OCI-LY3 (cell line): Measurements from ENCODE around the gene MTOR.

Experiments
- H2AFZ ChIP-seq: fragments of 200-600, 300-600 bp; shearing (Covaris generic); 2 replicates; pipeline ENCODE4 v1.6.0; 2014; ENCODE audit warnings: antibody characterized with exemption, low read depth, low read length
- H3K27ac ChIP-seq: fragments of 200-600, 300-600 bp; sonication (generic); 2 replicates; pipeline ENCODE4 v1.5.1; 2014; ENCODE audit warnings: mild to moderate bottlenecking, low read length, moderate library complexity, mixed read lengths
- H3K27me3 ChIP-seq: fragments of 200-600, 300-600 bp; sonication (generic); 2 replicates; pipeline ENCODE4 v1.6.1; 2014; ENCODE audit warnings: low read depth, low read length, mixed read lengths
- H3K36me3 ChIP-seq: fragments of 200-600, 300-600 bp; sonication (generic); replicated peaks from 2 replicates; pipeline ENCODE3; 2014; ENCODE audit warnings: low read depth, low read length, mixed read lengths
- H3K4me1 ChIP-seq: fragments of 300-600, 200-600 bp; sonication (generic); 2 replicates; pipeline ENCODE4 v1.6.1; 2014; ENCODE audit warnings: low read length, mixed read lengths
- H3K4me2 ChIP-seq: fragments of 200-600, 300-600 bp; sonication (generic); 2 replicates; pipeline ENCODE4 v1.6.1; 2014; ENCODE audit warnings: low read length, mixed read lengths
- H3K4me3 ChIP-seq: fragments of 300-600, 200-600 bp; sonication (generic); 2 replicates; pipeline ENCODE4 v1.5.1; 2014; ENCODE audit warnings: antibody characterized with exemption, mild to moderate bottlenecking, low read length, moderate library complexity
- H3K79me2 ChIP-seq: fragments of 300-600, 200-600 bp; shearing (Covaris generic); 2 replicates; pipeline ENCODE4 v1.6.1; 2014; ENCODE audit warnings: mild to moderate bottlenecking, low read length, mixed read lengths
- H3K9ac ChIP-seq: fragments of 300-600, 200-600 bp; shearing (Covaris generic); 2 replicates; pipeline ENCODE4 v1.6.0; 2014; ENCODE audit warnings: mild to moderate bottlenecking, low read length, moderate library complexity
- H3K9me3 ChIP-seq: fragments of 200-600, 300-600 bp; shearing (Covaris generic); 2 replicates; pipeline ENCODE4 v1.6.1; 2014; ENCODE audit warnings: low read length, mixed read lengths; ENCODE audit not compliant: insufficient read depth
- H4K20me1 ChIP-seq: fragments of 200-600, 300-600 bp; sonication (generic); 2 replicates; pipeline ENCODE4 v1.6.1; 2016; ENCODE audit warnings: low read length, mixed read lengths; ENCODE audit not compliant: insufficient read depth
- EZH2phosphoT487 ChIP-seq: fragments of 200-600 bp; shearing (Covaris generic); IDR thresholded peaks from 2 replicates; pipeline ENCODE4 v1.6.1; 2018; ENCODE audit warnings: antibody characterized with exemption, mixed run types, low read depth
- TF ChIP-seq, protein P1 (sequence below): fragments of 200-600, 300-600 bp; sonication (generic); IDR thresholded peaks from 2 replicates; pipeline ENCODE4 v1.5.1; 2014; ENCODE audit warnings: antibody characterized with exemption, low read length, low read depth

Gene MTOR

GRCh38 chr1:11158291-11158690 lies 104.1 kb downstream of the MTOR start:
- TF ChIP-seq, protein P1, sequence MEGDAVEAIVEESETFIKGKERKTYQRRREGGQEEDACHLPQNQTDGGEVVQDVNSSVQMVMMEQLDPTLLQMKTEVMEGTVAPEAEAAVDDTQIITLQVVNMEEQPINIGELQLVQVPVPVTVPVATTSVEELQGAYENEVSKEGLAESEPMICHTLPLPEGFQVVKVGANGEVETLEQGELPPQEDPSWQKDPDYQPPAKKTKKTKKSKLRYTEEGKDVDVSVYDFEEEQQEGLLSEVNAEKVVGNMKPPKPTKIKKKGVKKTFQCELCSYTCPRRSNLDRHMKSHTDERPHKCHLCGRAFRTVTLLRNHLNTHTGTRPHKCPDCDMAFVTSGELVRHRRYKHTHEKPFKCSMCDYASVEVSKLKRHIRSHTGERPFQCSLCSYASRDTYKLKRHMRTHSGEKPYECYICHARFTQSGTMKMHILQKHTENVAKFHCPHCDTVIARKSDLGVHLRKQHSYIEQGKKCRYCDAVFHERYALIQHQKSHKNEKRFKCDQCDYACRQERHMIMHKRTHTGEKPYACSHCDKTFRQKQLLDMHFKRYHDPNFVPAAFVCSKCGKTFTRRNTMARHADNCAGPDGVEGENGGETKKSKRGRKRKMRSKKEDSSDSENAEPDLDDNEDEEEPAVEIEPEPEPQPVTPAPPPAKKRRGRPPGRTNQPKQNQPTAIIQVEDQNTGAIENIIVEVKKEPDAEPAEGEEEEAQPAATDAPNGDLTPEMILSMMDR: no peak
- no peak for TF ChIP-seq EZH2phosphoT487
- H3K4me2 ChIP-seq: no peak overlapping the region
- no peaks in the 10 kb centered on the region for H3K27me3 ChIP-seq
- no peak overlapping the region for H3K27ac ChIP-seq
- H3K36me3 ChIP-seq: no peaks in the 10 kb centered on the region
- H3K9ac ChIP-seq: no peak overlapping the region
- H3K4me1 ChIP-seq: no peaks in the 10 kb centered on the region
- H2AFZ ChIP-seq: no peak overlapping the region
- H4K20me1 ChIP-seq: no peaks in the 10 kb centered on the region
- H3K4me3 ChIP-seq: no peak overlapping the region
- H3K9me3 ChIP-seq: no peaks in the 10 kb centered on the region
- H3K79me2 ChIP-seq: no peaks in the 10 kb centered on the region

DNA sequence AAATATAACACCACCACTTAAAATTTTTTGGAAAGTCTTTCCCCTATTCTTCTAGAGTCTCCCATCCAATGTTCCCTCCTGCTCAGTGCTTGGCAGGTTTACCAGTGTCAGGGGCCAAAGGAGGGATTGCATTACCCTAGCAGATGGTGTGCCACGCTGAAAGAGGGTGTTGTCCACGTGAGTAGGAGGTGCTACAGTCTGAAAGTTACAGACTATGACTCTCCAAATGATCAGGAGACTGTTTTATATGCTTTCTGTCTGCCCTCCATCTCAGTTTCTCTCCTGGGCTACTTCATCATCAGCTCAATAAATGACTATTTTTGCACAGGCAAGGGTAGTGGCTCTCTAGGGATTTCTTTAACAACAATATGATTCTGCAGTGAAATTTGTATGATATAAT lies 104.5 kb downstream of the MTOR start:
- Histone ChIP-seq H3K36me3 (no peaks in the 10 kb centered on the region), H3K27ac (no peak overlapping the region), H4K20me1 (no peaks in the 10 kb centered on the region), H2AFZ (no peak overlapping the region), H3K4me2 (no peak overlapping the region), H3K4me3 (no peak overlapping the region), H3K79me2 (no peaks in the 10 kb centered on the region), H3K9ac (no peak overlapping the region), H3K9me3 (no peaks in the 10 kb centered on the region), H3K4me1 (no peaks in the 10 kb centered on the region), H3K27me3 (no peaks in the 10 kb centered on the region)
- TF ChIP-seq, protein P1: no peak

DNA sequence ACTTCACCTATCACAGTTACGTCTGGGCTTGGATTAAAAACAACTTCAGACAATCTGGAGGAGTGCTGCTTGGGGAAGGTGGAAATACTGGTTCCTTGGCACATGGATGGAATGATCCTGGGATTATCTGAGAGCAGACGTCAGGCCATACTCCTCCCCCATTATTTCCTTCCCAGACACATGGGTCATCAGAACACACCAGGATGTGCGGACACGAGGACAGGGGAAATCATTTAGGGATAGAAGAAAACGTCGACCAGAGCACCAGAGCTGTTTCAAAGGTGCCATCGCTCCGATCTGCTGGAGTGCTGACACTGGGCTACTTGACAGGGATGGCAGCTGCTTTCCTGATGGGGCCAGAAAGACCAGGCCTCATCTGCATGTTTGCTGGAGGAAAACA lies 105.0 kb downstream of the MTOR start:
- H3K9me3 ChIP-seq: no peaks in the 10 kb centered on the region
- no peaks in the 10 kb centered on the region for H3K27me3 ChIP-seq
- H3K9ac ChIP-seq: no peak overlapping the region
- TF ChIP-seq, protein P1: no peak
- no peak for TF ChIP-seq EZH2phosphoT487
- H3K4me1 ChIP-seq: no peaks in the 10 kb centered on the region
- H4K20me1 ChIP-seq: no peaks in the 10 kb centered on the region
- no peak overlapping the region for H3K4me2 ChIP-seq
- H3K79me2 ChIP-seq: no peaks in the 10 kb centered on the region
- H3K4me3 ChIP-seq: no peak overlapping the region
- no peak overlapping the region for H2AFZ ChIP-seq
- H3K36me3 ChIP-seq: no peaks in the 10 kb centered on the region
- H3K27ac ChIP-seq: no peak overlapping the region

DNA sequence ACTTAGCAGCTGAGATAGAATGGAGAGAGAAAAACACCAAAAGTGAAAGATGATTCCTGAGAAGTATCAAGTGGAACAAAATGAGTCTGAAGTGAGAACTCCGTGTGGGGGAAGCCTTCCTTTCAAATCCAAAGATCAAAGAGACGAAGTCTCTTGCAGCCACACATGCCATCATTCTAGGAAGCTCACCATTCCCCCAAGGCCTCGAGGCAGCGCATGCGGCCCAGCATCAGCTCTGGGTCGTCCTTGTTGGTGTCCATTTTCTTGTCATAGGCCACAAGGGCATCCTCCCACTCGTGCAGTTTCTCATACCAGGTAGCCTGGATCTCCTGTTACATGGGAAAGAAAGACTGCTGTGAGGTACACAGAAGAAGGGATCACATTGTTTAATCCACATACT lies 105.4 kb downstream of the MTOR start:
- no peak for TF ChIP-seq EZH2phosphoT487
- TF ChIP-seq, protein P1: no peak
- no peak overlapping the region for H3K9ac ChIP-seq
- no peak overlapping the region for H2AFZ ChIP-seq
- no peaks in the 10 kb centered on the region for H3K27me3 ChIP-seq
- no peaks in the 10 kb centered on the region for H4K20me1 ChIP-seq
- no peaks in the 10 kb centered on the region for H3K4me1 ChIP-seq
- H3K9me3 ChIP-seq: no peaks in the 10 kb centered on the region
- H3K79me2 ChIP-seq: no peaks in the 10 kb centered on the region
- H3K36me3 ChIP-seq: no peaks in the 10 kb centered on the region
- no peak overlapping the region for H3K4me2 ChIP-seq
- no peak overlapping the region for H3K4me3 ChIP-seq
- no peak overlapping the region for H3K27ac ChIP-seq
